ENCODE data around the gene PIK3R1.

PIK3R1 gene

DNA sequence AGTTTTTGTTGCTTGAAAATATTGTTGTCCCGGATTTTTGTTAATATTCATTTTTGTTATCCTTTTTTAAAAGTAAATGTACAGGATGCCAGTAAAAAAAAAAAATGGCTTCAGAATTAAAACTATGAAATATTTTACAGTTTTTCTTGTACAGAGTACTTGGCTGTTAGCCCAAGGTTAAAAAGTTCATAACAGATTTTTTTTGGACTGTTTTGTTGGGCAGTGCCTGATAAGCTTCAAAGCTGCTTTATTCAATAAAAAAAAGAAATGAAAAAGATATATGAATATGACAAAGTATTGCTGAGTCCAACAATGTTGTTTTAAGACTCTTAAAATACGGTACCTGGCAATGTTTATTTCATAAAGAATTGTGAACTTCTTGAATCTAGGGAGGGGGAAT lies 82.9 kb downstream of the PIK3R1 start:
- no peak for DNase-seq (ENCODE audit: low spot score)

- DNase-seq (ENCODE audit: low spot score), result no peak
Observed at GRCh38 chr5:68299105-68299504, 83.5 kb downstream of the PIK3R1 start.

GRCh38 chr5:68299575-68299974 lies 84.0 kb downstream of the PIK3R1 start:
- DNase-seq (ENCODE audit: low spot score), result no peak

DNA sequence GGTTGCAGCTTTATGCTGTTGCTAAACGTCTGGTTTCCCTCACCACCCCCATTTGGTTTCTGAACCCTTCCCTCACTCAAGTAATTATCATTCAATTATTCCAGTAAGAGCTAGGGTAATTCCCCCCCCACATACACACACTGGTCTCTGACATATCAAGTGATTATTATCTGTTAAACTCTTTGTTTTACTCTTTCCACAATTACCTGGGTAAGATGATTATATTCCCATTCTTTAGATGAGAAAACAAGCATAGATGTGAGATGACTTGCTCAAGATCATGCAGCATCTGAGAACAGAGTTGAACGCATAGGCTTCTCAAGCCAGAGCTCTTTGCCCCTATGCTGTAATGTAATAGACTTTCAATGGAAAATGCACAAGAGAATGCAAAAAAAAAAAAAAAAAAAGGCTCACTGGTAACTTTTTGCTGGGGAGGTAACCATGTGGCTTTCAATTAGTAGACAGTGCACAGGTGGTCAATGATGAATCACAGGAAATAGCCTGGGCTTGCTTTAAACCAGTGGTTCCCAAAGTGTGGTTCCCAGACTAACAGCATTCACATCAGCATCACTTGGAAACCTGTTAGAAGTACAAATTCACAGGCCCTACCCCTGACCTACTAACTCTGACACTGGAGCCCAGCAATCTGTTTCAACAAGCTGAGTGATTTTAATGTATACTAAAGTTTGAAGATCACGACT lies 87.6 kb downstream of the PIK3R1 start:
- no peak for DNase-seq (ENCODE audit: low spot score)

DNA sequence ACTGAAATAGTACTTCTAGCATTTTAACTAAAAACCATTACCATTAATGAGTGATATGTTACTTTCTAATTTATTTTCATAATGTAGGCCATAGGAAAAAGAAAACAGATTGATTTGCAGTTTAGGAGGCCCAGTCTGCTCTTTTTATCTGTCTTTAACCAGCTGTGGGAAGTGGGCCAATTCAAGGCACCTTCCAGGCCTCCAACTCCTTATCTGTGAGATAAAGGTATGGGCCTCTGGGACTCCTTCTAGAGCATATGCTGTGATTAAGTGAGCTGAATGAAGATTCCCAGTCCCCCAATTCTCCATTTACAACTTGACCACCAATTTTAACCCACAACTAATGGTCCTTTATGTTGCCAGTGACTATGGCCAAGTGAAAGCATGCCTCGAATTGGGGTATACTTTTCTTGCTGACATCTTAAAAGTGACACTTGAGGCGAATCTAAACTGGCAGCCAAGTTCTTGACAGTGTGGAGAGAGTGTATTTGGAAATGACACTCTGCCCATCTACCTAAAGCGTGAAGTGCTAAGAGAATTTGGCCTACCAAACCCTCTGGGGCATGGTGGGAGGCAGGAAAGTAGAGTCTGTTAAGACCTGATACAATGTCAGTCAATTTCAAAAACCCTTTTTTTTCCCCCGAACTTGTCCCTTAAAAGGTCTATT lies 88.3 kb downstream of the PIK3R1 start:
- DNase-seq (ENCODE audit: low spot score), result no peak

DNA sequence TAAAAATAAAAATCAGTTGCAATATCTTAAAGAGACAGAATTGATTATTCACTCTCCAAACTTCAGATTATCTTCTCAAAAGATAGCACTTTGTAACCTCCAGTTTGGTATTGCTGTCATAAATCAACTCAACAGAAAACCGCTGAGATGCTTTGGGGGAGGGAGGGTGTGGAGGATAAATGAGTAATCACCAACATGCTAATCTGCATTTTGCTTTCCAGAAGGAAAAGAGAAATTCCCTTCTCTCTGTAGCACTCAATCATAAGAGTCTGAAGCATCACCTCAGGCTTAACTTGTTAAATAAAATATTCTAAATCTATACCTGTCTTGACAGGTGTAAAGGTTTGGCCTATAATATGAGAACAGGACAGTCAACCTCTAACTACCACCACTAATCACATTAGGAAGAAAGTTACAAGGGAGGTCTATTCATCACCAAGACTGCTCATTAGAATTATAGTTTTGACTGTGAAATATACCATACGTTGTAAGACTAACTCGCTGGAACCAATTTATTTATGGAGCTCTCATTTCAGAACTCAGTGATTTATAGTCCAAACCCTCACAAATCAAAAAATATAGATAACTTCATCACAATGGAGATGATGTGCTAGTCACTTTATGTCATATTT lies 89.0 kb downstream of the PIK3R1 start:
- DNase-seq (ENCODE audit: low spot score), result no peak

GRCh38 chr5:68305223-68305870 lies 89.8 kb downstream of the PIK3R1 start:
- DNase-seq (ENCODE audit: low spot score), result no peak

DNA sequence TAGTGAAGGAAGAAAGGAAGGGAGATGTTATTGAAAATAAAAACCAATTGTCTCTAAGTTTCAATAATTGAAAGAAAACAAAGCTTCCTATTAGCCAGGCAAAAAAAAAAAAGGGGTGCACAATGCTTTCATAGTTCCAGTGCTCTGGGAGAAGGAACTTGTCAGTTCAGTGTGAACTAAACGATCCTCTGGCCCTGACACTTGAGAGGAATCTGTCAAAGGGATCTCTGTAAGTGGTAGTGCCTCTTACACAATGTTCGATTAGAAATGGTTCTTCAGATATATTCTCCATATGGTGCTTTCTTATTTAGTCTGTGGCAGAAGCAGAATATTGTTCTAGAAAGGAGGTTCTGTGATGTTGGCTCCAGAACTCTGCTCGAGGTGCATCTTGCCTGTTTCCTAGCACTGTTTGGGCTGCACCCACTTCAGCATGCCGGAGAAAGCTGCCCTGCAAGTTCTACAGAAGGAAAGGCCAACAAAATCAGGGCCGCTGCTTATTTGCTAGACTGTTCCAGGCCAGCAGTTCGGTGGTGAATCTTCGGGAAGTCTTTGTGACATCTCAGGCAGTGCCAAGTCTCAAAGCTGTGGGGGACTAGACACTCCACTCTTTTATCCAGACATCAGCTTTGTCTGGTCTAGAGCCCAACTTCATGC lies 90.9 kb downstream of the PIK3R1 start:
- DNase-seq (ENCODE audit: low spot score), result no peak

DNA sequence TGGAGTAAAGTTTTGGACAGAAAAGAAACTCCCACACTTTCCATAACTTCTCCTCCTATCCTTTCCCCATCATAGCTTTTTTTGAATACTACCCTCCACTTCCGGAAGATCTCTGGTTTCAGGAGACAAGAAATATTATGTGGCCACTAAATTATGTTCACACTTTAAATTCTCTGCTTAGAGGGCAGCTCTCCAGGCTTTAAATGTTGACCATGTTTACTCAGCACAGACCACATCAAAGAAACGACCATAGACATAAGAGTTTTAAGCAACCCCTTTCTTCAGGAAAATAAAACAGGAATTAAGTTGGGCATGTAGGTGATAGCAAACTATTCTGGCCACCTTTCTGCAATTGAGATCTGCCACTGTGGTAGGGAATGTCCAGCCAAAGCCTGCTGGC lies 97.8 kb downstream of the PIK3R1 start:
- DNase-seq (ENCODE audit: low spot score), result no peak

DNA sequence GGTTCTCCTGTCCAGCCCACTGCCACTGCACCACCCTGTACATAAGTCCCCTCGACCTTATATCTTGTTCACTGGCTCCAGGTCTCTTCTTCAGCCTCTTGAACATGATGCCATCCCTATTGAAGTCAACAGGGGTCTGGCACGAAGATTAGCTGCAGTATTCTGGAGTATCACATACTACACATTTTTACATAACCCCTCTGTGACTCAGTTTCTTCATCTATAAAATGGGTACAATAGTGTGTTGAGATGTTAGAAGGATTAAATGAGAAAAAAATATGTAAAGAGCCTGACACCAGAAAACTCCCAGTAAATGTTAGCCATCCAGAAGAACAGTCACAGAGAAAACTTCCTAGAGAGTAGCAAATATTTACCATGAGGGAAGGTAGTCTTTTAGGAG lies 98.9 kb downstream of the PIK3R1 start:
- DNase-seq (ENCODE audit: low spot score), result no peak

DNA sequence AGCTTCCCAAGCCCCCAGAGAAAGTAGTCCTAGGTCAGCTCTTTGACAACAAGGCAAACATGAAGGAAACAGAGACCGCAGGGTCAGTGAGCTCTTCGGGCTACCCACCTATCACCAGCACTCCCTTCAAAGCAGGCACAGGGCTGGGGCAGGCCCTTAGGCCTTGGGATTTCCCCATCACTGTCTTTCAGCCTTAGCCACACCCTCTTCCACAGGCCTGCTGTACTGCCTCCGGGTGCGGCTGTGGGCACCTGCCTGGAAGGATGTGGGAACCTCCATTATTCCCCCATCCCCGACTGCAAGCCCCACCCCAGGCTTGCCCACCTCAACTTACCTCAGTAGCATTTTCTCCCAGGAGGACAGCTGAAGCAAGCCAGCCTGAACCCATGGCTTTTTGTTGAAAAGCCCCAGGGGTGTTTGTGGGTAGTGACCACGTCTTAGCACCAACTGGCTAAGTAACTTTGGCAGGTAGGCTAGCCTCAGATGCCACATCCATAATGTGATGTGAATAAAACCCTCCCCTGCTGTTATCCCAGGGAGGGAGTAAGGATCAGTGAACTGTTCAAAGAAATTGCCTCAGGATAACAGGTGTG lies 100.2 kb downstream of the PIK3R1 start:
- peak; percentile 18 for DNase-seq (ENCODE audit: low spot score)

- DNase-seq (ENCODE audit: low spot score), result no peak
Observed at GRCh38 chr5:68316469-68316868, 100.9 kb downstream of the PIK3R1 start.

GRCh38 chr5:68317646-68318045 lies 102.1 kb downstream of the PIK3R1 start:
- no peak for DNase-seq (ENCODE audit: low spot score)

GRCh38 chr5:68318955-68319705 lies 103.6 kb downstream of the PIK3R1 start:
- no peak for DNase-seq (ENCODE audit: low spot score)

DNA sequence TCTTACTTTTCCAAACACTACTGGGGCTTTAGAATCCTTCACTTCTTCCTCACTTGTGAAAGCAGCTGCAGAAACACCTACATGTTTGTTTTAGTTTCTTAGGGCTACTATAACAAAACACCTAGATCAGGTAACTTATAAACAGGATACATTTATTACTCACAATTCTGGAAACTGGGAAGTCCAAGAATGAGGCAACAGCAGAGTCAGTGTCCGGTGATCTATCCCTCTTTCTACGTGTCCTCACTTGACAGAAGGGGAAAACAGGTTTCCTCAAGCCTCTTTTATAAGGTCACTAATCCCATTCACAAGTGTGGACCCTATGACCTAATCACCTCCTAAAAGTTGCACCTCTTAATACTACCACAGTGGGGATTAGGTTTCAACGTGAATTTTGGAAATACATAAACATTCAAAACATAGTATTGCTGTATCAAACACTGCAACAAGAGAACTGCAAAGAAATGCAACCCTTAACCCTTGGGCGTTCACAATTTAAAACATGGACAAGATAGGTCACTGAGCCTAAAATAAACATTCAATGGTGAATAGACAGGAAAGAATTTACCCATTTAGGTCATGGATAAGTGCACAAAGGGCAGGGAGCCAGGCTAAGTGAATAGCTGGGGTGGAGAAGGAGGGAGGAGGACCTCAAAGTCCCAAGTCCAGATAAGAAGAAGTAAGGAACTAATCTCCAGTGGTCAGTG lies 104.3 kb downstream of the PIK3R1 start:
- DNase-seq (ENCODE audit: low spot score), result no peak

GRCh38 chr5:68320413-68320986 lies 104.9 kb downstream of the PIK3R1 start:
- no peak for DNase-seq (ENCODE audit: low spot score)

DNA sequence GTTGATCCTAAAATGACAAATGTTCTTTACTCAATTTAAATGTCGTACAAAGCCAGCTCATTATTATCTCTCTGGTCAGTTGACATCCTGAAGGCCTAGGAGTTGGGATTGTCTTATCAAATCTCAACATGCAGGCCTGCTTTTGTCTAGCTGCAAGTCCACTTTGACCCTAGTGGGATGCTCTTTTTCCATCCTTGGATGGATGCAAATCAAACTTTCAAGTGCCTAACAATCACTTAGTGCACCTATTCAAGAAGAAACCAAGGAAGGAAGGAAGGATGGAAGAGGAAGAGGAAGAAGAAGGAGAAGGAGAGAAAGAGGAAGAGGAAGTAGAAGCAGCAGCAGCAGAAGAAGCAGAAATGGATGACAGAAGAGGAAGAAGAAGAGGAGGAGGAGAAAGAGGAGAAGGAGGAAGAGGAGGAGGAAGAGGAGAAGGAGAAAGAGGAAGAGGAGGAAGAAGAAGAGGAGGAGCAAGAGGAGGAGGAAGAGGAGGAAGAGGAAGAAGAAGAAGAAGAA lies 109.6 kb downstream of the PIK3R1 start:
- no peak for DNase-seq (ENCODE audit: low spot score)

- no peak for DNase-seq (ENCODE audit: low spot score)
Observed at GRCh38 chr5:68329554-68330255, 114.1 kb downstream of the PIK3R1 start.

DNA sequence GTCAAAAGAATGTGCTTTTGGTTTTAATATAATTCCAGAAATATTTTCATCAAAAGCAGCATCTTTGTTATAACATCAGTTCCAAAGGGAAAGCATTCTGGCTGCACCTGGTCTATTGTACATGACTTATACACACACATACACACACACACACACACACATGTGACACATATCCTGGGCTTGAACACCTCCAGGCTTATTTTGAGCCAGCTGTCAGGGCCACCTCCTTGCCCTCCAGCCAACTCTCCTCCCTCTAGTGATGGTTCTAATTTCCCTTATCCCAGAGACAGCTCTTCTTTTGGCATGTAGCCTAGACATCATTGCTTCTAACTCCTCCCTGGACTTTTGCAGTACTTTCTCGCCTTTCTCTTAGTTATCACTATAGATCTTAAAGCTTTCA lies 115.0 kb downstream of the PIK3R1 start:
- no peak for DNase-seq (ENCODE audit: low spot score)

Data from germinal center (tissue), 1 donor.